ENCODE measurements around the gene PPP1R14B.
A peak's percentile ranks its signal among the peaks of the same experiment; 100 is the strongest.
"Not testable (repeated sequence)": the region's sequence is repeated elsewhere in the genome, so short reads cannot be mapped to it uniquely, and the experiment has no call there.

The PPP1R14B gene

GRCh38 chr11:64260147-64260708 lies 13.5 kb upstream of the PPP1R14B start:
- DNase-seq, result no peak

GRCh38 chr11:64259533-64260067 lies 12.9 kb upstream of the PPP1R14B start:
- no peak for DNase-seq

DNA sequence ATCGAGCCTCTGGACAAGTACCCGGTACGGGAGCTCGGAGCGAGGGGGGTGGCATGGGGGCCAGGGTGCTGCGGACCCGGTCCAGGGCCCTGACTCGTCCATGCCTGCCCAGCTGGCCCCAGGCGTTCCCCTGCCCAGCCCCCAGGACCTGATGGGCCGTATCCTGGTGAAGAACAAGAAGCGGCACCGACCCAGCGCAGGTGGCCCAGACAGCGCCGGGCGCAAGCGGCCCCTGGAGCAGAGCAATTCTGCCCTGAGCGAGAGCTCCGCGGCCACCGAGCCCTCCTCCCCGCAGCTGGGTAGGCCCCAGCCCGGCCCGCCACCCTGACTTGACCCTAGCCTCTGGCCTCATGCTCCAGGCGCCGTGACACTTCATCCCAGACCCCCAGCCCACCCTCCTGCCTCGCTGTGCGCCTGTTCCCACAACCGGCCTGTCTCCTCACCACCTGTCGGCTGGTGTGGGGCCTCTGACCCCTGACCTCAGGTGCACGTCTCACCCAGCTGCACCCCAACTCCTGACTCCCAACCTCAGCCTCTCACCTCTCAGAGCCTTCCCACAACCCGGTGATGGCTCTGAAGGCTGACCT lies 12.3 kb upstream of the PPP1R14B start:
- DNase-seq, result no peak

DNA sequence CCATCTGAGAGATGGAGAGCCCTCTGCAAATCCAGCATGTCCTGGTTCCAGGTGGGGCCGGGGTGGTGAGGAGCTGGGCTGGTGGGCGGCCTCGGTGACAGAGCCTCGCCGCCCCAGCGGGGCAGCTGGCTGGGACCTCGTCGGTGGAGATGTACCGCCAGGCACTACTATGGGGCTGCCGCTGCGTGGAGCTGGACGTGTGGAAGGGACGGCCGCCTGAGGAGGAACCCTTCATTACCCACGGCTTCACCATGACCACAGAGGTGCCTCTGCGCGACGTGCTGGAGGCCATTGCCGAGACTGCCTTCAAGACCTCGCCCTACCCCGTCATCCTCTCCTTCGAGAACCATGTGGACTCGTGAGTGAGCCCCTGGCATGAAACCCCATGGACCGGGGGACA lies 11.6 kb upstream of the PPP1R14B start:
- DNase-seq, result no peak

DNA sequence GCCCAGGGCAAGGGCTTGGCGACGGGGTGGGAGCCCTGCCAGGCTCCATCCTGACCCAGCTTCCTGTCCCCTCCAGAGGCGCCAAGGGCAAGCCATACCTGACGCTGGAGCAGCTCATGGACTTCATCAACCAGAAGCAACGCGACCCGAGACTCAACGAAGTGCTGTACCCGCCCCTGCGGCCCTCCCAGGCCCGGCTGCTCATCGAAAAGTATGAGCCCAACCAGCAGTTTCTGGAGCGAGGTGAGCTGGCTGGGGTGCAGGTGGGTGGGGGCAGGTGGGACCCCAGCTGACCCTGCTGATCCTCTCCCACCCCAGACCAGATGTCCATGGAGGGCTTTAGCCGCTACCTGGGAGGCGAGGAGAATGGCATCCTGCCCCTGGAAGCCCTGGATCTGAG lies 9.6 kb upstream of the PPP1R14B start:
- DNase-seq, result no peak

GRCh38 chr11:64255135-64256128 lies 8.7 kb upstream of the PPP1R14B start:
- DNase-seq, result no peak

DNA sequence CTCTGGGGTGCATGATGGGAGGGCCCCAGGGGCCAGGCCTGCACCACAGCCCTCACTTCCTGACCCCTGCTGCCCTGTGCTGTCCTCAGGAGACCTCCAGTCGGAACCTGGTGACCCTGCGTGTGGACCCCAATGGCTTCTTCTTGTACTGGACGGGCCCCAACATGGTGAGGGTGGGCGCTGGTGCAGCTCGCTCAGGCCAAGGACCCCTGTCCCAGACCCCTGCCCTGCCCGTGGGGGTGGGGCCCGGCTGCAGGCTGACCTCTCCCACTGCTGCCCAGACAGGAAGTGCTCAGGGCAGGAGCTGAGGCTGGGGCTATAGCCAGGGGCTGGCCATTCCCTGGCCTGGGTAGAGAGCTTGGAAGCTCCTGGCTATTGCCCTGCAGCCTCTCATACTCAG lies 7.6 kb upstream of the PPP1R14B start:
- DNase-seq, result no peak

DNA sequence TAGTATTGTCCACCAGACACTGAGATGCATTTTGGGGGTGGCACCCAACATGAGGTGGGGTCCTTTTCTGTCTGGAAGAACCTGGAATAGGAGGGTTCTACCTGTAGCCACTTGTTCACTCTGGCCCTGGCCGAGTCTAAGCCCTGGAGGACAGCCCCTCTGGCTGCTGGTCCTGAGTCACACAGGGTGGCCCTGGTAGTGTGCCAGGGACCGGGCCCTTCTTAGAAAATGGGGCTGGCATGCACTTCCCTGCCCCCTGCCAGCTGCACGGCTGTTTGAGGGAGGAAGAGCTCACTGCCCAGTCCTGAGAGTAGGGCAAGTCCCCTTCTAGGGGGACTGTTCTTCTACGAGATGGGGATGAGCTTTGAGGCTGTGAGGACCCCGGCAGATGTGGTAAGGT lies 6.7 kb upstream of the PPP1R14B start:
- DNase-seq, result peak in 1 of 2 experiments; percentile 37

DNA sequence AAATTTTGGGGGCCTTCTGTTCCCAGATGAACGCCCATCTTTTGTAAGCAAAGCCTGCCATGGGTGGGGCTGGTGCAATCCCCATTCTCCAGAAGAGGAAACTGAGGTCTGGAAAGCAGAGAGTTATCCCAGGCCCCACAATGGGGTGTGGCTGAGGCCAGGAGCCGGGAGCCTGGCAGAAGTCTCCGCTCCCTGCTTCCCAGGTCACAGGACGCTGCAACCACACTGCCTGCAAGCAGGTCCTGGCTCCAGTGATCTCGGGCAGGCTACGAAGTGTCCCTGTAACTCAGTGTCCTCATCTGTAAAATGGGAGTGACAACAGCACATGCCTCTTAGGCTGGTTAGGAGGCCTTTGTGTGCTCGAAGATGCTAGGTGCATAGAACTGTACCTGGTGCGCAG lies 6.3 kb upstream of the PPP1R14B start:
- DNase-seq, result no peak

GRCh38 chr11:64252003-64252872 lies 5.5 kb upstream of the PPP1R14B start:
- DNase-seq, result no peak

- no peak for DNase-seq
Measured at GRCh38 chr11:64251753-64252002, 4.9 kb upstream of the PPP1R14B start.

- peak in 1 of 2 experiments; percentile 63 for DNase-seq
Measured at GRCh38 chr11:64251016-64251752, 4.4 kb upstream of the PPP1R14B start, which contains the start of gene PLCB3. PLCB3 (plus strand) TSS chr11:64251530; CDS start chr11:64251650, 120 bp downstream.

- DNase-seq, result no peak
Measured at GRCh38 chr11:64250415-64251015, 3.8 kb upstream of the PPP1R14B start.

GRCh38 chr11:64249563-64250414 lies 3.0 kb upstream of the PPP1R14B start:
- DNase-seq, result no peak

GRCh38 chr11:64249038-64249437 lies 2.3 kb upstream of the PPP1R14B start:
- DNase-seq, result no peak

DNA sequence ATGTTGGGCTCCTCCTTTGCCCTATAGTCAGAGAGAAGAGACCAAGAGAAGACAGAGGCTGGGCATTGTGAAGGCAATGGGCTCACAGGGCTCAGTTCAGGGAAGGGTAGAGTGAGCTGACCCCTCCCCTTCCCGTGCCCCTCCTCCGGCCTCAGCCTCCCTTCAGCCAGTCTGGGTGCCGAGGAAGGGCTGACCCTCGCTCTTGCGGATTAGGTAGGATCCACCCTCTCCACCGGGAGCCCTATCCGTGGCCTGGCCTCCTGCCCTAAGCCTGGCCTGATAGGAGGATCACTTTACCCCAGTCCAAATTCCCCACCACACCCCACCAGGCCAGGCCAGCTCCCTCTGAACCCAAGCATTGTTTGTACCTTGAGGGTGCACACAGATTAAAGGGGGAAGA lies 1.8 kb upstream of the PPP1R14B start:
- no peak for DNase-seq

- DNase-seq, result no peak
Measured at GRCh38 chr11:64247729-64248531, 1.2 kb upstream of the PPP1R14B start.

- not testable (repeated sequence) for DNase-seq
Measured at GRCh38 chr11:64246621-64246870, 197 bp downstream of the PPP1R14B start.

- peak in 1 of 2 experiments; percentile 53 for DNase-seq
Measured at GRCh38 chr11:64245797-64246620, 734 bp downstream of the PPP1R14B start.
